Choroid plexus epithelial cell (primary cell): Measurements from ENCODE around the gene TBR1.

Experiments
- DNase-seq: peaks from one replicate; pipeline ENCODE4 v3.0.0-alpha.2; 2010; ENCODE audit warnings: low read depth
- H3K4me3 ChIP-seq: 2 replicates; pipeline ENCODE4 v1.5.1; 2011; ENCODE audit warnings: low read depth, mild to moderate bottlenecking, control low read depth, low read length, moderate library complexity
- CTCF ChIP-seq: conservative IDR thresholded peaks from 2 replicates; pipeline ENCODE4 v1.5.1; 2011; ENCODE audit warnings: low read depth, mild to moderate bottlenecking, control low read depth, inconsistent platforms, low read length, moderate library complexity

The TBR1 gene

GRCh38 chr2:161418715-161419637 is 2.9 kb downstream of the TBR1 start:
- DNase-seq: no peak
- H3K4me3 ChIP-seq: no peak overlapping the region

DNA sequence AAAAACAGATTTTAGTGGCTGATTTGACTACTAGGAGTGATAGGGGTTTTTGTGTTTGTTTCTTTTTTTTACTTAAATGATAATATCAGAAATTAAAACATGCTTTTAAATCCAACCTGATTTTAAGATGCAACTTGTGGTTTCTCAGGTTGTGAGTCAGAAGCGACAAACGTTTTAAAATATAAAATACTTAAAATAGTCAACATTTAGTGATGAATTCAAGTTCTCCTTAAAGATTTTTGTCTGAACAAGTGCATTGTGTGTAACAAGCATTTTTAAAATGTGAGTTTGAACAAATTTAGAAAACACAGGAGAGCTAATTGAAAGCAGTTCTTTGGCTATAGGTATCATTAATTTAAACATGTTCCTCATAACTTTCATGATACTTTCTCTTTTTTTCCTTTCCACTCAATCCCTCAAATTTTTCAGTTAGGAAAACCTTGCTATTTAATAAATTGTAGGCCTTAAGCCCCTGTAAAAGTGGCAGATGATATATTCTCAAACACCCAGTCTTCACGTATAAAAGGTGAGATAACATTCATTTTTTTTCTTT is 3.6 kb downstream of the TBR1 start:
- no peak for TF ChIP-seq CTCF
- no peak for DNase-seq
- H3K4me3 ChIP-seq: no peak overlapping the region

More at GRCh38 chr2:161418715-161419637, 2.9 kb downstream of the TBR1 start:
- no peak for TF ChIP-seq CTCF

- no peak for DNase-seq
- TF ChIP-seq CTCF: no peak
- no peak overlapping the region for H3K4me3 ChIP-seq
Measured at GRCh38 chr2:161420406-161421074, 4.4 kb downstream of the TBR1 start.

DNA sequence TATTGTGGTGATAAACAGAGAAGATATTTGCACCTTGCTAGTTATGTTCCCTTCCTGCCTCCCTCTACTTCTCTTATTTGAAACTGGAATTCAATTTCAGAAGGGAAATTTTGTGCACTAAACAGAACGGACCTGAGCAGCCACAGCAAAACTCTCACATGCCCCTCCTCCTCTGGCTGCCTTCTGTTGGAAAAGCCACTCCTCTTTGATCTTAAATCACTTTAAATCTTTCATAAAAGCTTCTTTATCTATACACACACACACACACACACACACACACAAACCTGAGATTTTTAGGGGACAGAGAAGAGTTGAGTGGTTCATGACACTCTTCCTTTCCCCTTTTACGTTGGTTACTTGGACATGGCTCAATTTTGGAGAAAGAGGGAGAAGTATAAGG is 5.6 kb downstream of the TBR1 start:
- no peak overlapping the region for H3K4me3 ChIP-seq
- DNase-seq: no peak
- TF ChIP-seq CTCF: no peak

- TF ChIP-seq CTCF: no peak
Measured at GRCh38 chr2:161422816-161423403, 6.8 kb downstream of the TBR1 start.

GRCh38 chr2:161423421-161424393 is 7.6 kb downstream of the TBR1 start:
- no peak for DNase-seq
- no peak for TF ChIP-seq CTCF
- H3K4me3 ChIP-seq: no peak overlapping the region

More at GRCh38 chr2:161422816-161423403, 6.8 kb downstream of the TBR1 start:
- no peak for DNase-seq
- no peak overlapping the region for H3K4me3 ChIP-seq
